GM18505 (cell line): ENCODE results near the gene ACAP3.

Experiments
- ATAC-seq: cut with Tn5 transposase; IDR thresholded peaks from one replicate; pipeline ENCODE4 v1.9.1; 2021; ENCODE audit not compliant: unreplicated experiment
- POLR2A ChIP-seq: IDR thresholded peaks from 4 replicates; pipeline ENCODE4 v1.6.1; 2011; ENCODE audit warnings: borderline replicate concordance; ENCODE audit not compliant: insufficient read depth, insufficient read length; ENCODE audit errors: extremely low read depth

The ACAP3 gene

DNA sequence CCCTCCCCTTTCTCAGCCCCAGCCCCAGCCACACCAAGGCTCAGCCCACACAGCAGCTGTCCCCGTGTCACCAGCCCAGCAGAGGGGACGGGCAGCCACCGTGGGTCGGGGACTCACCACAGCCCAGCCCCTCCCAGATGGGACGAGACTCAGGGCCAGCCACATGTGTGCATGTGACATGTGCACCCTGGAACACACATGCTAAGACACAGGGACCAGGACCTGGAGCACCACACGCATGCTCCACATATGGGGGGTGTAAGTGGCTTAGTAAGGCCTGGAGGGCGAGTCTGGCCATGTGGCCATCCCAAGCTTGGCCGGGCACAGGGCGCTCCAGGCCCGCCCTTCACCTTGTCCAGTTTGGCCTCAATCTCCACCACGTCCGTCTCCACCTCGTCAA lies 4.0 kb downstream of the ACAP3 start:
- TF ChIP-seq POLR2A: no peak
- ATAC-seq: no peak

DNA sequence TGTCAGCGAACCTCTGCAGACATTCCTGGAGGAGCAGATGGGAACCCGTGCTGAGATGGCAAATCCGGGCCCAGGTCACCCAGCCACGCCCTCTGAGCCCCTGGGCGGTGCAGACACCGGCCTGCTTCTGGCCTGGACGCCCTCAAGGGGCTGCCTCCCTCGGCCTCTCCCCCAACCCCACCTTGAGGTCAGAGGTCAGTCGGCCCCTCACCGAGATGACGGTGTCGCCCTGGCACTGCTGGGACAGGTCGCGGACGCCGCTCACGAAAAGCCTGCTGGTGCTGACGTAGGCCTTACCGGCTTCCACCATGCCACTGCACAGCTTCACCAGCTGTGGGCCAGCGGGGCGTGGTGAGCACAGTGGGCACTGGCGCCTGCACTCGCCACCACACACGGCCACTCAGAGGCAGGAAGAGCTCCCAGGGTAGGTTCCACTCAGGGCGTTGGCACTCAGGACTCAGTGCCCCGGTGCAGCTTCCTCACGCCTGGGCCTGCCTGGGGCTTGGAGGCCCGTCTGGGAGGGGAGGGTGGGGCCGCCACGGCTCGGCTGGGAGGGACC lies 4.7 kb downstream of the ACAP3 start:
- no peak for ATAC-seq
- no peak for TF ChIP-seq POLR2A

DNA sequence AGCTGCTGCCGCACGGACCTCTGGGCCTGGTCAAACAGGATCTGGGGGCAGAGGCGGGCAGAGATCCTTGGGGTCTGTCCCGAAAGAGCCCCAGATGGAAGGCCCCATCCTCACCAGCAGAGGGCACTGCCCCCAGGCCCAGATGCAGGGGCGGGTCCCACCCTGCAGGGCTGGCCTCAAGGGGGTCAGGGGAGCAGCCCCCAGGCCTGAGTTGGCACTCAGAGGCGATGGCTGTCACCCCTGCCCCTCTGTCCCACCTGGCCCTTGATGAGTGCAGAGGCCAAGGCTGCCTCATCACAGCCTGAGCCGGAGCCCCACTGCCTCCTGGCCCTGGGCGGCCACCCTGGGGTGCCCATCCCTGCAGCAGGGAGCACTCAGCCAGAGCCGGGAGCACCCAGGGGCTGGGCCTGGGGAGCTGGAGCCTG lies 5.7 kb downstream of the ACAP3 start:
- no peak for ATAC-seq
- no peak for TF ChIP-seq POLR2A

DNA sequence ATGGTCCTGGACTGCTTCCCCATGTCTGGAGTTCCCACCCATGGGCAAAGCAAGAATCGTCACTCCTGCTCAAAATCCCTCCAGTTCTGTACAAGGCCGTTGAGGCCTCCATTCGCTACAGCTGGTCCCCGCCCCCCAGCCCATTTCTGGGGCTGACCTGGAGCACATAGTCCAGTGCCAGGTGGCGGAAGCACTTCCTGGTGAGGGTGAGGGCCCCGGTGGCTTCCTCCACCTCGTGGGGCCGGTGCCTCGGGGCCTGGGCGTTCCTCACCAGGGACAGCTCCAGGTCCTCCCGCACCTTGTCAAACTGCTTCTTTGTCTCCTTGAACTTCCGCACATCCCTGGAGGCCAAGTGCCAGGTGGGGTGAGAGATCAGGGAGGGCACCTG lies 7.4 kb downstream of the ACAP3 start:
- ATAC-seq: no peak
- no peak for TF ChIP-seq POLR2A

DNA sequence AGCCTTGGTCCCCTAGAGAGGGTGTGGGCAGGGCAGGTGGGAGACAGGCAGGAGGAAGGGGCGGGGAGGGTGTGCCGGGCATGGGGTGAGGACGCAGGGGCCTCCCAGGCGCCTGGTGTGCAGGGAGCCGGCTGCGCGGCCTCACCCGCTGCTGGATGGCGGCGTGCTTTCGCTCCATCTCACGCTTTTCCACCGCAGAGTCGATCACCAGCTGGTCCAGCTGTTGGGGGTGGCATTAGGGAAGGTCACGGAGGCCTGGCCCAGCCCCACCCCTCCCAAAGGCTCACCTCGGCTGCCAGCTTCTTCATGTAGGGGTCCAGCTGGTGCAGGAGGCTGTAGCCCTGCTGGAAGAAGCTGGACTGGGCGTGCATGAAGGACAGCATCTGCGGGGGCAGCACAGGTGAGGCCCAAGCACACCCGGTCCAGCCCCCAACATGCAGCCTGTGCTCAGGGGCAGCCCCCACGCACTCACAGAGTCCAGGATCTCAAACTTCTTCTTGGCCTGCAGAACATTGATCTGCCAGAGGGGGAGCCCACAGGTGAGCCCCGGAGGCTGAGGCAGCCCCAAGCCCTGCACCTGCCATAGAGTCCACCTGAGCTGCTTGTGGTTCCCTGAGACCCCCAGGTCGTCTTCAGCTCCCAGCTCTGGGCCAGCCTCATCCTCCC lies 7.9 kb downstream of the ACAP3 start:
- TF ChIP-seq POLR2A: no peak
- no peak for ATAC-seq

GRCh38 chr1:1298861-1299685 lies 8.7 kb downstream of the ACAP3 start:
- ATAC-seq: no peak

DNA sequence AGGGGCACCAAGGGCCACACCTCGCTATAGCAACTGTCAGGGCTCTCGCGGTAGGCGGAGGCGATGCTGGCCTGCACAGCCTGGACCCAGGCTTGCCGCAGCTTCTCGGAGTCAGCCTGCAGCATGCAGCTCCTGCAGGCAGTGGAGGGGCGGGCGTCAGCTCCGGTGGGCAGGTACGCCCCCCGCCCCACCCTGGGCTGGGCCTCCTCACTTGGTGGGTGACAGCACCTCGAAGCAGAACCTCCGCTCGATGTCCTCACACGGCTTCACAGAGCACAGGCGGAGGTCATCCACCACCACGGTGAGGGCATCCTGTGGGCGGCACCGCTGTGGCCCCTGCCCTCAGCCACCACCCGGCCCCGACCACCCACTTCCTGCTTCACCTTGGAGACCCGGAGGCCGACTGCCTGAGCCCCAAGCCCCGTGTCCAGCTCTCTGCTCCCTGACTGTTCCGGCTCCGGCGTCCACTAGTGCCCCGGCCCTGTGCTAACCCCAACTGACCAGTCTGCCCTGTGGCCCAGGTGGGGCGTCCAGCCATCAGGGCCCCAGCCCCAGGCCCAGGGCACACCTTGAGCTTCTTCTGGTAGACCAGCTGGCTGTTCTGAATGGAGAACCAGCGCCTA lies 9.8 kb downstream of the ACAP3 start:
- no peak for ATAC-seq
- TF ChIP-seq POLR2A: no peak

More at GRCh38 chr1:1298861-1299685, 8.7 kb downstream of the ACAP3 start:
- TF ChIP-seq POLR2A: no peak

DNA sequence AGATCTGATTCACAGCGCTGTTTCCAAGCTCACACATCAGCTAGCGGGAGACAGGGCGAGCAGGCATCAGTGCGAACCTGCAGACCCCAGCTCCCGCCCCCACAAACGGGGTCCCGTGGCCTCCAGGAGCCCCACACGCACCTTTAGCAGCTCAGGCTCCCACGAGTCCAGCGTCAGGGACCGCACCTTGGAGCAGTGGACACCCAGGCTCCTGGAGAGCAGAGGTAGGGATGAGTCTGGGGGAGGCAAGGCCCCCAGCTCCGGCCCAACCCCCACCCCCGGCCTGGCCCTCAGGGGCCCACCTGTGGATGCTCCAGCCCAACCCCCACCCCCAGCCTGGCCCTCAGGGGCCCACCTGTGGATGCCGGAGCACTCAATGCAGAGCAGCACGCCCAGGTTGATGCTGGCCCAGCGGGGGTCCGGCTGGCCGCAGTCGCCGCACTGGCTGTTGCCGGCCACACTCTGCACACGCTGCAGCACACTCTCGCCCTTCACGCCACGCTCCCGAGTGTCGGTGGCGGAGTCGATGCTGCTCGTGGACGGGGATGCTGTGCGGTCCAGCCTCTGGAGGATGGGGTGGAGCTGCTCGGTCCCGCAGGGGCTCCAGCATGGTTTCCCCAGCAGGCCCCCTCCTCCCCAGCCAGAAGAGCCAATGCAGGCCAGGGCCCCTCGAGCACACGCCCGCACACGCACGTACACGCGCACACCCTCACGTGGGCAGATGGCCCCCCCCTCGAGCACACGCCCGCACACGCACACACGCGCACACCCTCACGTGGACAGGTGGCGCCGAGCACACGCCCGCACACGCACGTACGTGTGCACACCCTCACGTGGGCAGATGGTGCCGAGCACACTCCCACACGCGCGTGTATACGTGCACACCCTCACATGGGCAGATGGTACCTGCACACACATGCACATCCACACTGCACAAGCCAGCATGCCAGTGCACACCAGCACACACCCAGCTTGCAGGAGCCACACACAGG lies 11.4 kb downstream of the ACAP3 start:
- no peak for TF ChIP-seq POLR2A
- ATAC-seq: no peak

GRCh38 chr1:1295154-1295923 lies 12.4 kb downstream of the ACAP3 start:
- ATAC-seq: no peak

DNA sequence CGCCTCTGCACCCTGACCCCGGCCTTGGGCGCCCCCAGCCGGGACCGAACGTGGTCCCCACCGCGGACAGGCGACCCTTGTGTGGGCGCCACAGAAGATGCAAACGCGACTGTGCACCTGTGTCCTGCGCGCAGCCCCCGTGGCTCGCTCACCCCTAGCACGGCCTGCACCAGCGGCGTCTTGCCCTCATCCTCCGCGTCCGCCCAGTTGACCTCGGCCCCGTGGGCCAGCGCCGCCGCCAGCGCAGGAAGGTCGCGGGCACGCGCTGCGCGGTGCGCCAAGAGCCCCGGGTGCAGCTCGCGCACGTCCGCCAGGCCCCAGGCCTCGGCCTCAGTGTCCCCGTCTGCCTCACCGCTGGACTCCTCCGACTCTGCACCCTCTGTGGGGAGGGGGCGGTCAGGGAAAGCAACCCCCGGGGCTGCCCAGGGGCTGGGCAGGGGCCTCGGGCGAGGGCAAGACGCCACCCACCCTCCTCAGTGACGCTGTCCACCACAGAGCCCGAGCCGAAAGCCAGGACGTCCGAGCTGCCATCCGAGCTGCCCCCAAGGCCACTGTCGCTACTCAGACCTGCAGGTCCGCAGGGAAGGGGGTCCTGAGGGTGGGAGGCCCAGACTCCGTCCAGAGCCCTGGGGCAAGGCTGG lies 13.4 kb downstream of the ACAP3 start:
- ATAC-seq: no peak
- TF ChIP-seq POLR2A: no peak

More at GRCh38 chr1:1295154-1295923, 12.4 kb downstream of the ACAP3 start:
- no peak for TF ChIP-seq POLR2A

DNA sequence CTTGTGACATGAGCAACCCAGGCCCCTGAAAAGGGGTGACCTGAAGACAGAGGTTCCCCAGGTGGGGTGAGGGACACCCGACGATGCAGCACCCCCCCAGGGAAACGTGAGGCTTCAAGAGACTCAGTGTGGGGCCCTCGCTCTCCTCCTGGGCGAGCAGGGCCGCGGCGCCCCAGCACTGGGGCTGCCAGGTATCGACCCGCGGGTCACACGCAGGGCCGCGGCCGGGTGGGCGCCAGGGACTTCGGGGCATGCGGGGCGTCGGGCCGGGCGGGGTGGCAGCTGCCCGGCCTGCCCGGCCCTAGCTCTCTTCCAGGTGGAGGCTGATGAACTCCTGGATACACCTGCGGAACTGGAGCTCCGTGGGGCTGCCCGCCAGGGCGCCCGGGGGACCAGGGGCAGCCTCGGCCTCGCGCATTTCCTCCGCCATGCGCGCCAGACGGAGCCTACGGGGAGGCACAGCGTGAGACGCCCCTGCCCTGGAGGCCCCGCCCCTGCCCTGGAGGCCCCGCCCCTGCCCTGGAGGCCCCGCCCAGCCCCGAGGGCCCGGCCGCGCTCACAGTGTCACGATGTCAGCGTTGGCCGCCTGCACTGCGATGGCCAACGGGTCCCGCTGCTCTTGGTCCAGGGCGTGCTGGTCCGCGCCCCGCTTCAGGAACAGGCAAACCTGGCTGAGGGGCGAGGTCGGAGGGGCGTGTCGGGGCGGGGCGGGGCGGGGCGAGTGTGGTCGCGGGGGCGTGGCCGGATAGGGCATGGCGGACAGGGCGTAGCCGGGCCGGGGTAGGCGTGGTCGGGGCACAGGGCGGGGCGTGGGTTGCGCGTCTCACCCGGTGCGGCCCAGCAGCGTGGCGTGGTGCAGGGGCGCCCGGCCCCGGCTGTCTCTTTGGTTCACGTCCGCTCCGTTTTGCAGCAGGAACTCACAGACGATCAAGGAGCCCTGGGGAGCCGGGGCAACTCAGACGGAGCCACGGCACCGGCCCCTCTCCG lies 14.2 kb downstream of the ACAP3 start:
- no peak for ATAC-seq

DNA sequence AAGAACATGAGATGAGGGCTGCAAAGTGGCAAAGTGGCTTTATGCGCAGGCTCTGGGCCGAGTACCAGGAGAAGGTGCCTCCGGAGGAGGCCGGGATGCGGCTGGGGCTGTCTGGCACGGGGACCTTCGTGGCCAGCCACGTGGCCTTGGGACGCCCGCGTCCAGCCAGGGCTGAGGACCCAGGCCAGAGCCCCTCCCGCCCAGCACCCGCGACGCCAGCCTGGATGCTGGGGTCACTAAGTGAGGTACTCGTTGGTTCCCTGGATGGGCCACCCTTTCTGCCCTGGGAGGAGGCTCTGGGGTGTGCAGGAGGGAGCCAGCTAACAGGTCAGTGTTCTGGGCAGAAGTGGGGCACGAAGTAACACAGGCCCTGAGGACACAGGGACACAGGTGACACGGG lies 14.9 kb downstream of the ACAP3 start:
- no peak for ATAC-seq
- TF ChIP-seq POLR2A: no peak

More for the DNA sequence above, 14.2 kb downstream of the ACAP3 start:
- no peak for TF ChIP-seq POLR2A
